NCI-H1436 (cell line): ENCODE data around the gene TPM3.
"Not testable (repeated sequence)": the region's sequence is repeated elsewhere in the genome, so short reads cannot be mapped to it uniquely, and the experiment has no call there.

ENCODE experiments used
- DNase-seq: peaks from one replicate; lab custom pipeline; 2025; lab: John Stamatoyannopoulos, UW

TPM3 gene

DNA sequence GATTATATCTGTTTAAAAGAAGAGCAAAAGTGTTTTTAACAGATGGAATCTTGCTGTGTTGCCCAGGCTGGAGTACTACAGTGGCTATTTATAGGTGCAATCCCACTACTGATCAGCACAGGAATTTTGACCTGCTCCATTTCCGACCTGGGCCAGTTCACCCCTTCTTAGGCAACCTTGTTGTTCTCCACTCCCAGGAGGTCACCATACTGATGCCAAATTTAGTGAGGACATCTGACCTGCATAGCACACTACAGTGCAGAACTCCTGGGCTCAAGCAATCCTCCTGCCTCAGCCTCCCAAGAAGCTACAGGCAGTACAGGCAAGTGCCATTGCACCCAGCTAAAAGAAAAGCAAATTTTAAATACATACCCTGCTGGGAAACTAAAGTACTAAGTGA lies 25.7 kb downstream of the TPM3 start:
- DNase-seq, result no peak

- no peak for DNase-seq
Measured at GRCh38 chr1:154159554-154159953, 32.3 kb downstream of the TPM3 start.

GRCh38 chr1:154158307-154159125 lies 33.4 kb downstream of the TPM3 start:
- no peak for DNase-seq

- no peak for DNase-seq
Measured at GRCh38 chr1:154157520-154158306, 34.2 kb downstream of the TPM3 start.

DNA sequence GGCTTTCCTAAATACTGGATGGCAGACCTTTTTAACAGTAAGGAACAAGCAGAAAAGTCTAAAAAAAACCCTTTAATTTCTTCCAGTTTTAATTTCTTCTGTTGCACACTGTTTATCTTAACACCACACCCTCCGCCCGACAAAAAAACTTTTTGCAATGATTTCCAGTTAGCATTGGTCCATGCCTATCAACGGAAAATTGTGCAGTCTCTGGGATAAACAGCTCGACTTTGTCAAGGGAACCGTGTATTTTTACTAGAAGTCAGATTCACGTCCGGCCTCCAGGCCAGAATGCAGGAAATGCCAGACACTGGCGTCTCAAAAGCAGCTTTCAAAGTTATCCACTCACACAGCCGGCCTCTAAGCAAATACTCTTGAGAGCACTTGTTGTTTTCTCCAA lies 36.6 kb downstream of the TPM3 start:
- no peak for DNase-seq

DNA sequence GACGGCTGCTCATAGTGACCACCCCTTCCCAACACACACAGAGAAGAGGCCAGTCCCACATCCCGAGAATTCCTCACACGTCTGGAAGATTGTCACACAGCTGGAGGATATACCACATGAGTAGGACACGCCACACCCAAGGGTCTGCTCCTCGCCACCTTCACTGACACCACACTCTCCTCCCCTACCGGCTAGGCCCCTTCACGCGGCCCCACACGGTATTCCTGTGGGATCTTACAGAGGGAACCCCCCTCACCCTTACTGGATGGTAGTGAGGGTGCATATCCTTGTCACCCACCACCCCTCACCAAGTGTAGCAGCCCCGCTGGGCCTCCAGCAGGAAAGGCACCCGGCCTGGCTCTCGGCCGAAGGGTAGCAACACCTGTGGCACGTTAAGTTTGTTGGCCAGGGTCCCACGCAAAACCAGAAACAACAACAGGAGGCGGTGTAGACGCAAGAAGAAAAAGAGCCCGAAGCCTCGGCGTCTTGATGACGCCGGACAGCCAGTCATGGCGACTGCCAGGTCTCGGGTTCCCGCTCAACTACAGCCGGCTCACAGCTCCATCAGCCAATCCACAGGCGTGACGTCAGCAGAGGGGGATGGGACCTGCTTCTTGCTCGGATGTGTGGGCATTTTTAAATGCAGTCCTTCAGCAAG lies 37.2 kb downstream of the TPM3 start, which contains the start of gene NUP210L:
Gene NUP210L (minus strand): TSS at position 540 of the 658 bp plus-strand sequence.
- no peak for DNase-seq

DNA sequence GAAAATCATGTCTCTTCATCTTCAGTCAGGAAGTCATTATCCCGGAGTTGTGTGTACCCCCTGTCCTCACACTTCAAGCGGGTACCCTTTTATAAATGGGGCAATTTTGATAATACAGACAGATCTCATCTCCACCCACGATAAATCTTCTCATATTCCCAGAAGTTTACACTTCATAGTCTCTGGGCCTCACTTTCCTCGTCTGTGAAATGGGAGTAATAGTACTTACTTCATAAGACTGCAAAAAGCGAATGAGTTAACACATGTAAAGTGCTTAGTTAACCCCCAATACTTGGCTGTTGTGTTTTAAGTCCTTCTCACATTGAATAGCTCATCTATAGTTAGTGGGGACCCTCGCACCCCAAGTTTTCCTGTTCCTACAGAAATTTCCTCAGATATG lies 37.8 kb downstream of the TPM3 start:
- DNase-seq, result no peak

- DNase-seq, result no peak
Measured at GRCh38 chr1:154151311-154151710, 40.6 kb downstream of the TPM3 start.

DNA sequence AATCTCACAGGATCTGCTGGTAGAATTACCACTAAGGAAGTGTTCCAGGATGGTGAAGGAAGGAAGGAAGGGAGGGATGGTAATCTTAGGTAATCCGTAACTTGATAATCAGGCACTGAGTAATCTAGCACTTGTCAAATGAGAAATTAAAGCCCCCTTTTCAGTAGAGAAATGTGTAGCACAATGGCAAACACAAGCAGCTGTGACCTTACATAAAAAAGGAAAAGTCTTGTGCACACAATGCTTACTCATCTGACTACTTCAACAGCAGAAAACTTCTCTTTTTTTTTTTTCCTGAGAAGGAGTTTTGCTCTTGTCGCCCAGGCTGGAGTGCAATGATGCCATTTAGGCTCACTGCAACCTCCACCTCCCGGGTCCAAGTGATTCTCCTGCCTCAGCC lies 43.1 kb downstream of the TPM3 start:
- no peak for DNase-seq

DNA sequence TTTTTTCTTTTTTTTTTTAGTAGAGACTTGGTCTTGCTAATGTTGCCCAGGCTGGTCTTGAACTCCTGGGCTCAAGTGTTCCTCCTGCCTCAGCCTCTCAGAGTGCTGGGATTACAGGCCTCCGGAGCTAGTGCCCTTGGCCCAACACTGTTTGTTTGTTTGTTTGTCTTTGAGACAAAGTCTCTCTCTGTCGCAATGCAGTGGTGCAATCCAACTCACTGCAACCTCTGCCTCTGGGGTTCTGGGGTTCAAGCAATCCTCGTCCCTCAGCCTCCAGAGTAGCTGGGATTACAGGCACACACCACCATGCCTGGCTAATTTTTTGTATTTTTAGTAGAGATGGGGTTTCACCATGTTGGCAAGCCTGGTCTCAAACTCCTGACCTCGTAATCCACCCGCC lies 44.4 kb downstream of the TPM3 start:
- not testable (repeated sequence) for DNase-seq

- no peak for DNase-seq
Measured at GRCh38 chr1:154145986-154146385, 45.9 kb downstream of the TPM3 start.

GRCh38 chr1:154142358-154142757 lies 49.5 kb downstream of the TPM3 start:
- DNase-seq, result no peak

DNA sequence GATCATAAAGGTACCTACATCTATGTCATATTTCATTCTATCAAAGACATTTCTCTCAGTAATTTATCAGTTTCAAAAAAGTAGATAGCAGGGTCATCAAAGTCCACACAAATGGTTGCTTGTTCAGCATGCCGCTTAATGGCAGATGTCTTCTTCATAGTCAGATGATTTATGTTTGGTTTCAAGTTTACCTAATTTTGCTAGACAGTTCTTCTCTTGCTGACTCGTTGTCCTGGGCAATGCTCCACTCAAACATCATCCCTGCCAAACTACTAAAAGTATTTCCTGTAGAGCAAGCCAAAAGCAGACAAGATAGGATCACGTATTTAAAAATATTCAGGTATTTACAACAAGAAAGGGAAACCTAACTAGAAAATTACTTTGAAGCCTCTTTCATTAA lies 50.7 kb downstream of the TPM3 start:
- no peak for DNase-seq

DNA sequence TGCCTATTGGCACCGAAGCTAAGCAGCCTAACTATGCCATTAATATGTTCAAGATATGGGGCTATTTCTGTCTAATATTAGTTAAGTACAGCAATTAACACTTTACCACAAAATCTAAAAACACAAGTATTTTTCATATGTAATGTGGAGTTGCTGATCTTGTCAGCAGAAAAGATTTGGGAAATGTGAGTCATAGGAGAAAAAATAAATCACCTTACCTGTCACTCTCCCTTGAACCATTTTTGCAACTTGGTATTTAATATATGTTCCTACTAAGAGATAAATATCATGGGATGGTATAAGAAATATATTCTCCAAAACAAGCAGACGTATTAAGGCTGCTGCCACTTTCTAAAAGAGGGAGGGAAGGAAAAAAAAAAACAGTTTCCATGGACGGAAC lies 54.0 kb downstream of the TPM3 start:
- DNase-seq, result no peak

DNA sequence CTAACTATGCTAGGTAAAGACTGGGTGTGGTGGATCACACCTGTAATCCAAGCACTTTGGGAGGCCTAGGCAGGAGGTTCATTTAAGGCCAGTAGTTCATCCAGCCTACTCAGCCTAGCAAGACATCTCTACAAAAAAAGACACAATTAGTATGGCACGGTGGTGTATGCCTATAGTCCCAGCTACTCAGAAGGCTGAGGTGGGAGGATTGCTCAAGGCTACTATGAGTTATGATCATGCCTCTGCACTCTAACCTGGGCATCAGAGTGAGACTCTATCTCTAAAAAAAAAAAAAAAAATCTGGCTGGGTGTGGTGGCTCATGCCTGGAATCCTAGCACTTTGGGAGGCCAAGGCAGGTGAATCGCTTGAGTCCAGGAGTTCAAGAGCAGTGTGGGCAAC lies 58.6 kb downstream of the TPM3 start:
- DNase-seq, result no peak

- no peak for DNase-seq
Measured at GRCh38 chr1:154129391-154129970, 62.4 kb downstream of the TPM3 start.

GRCh38 chr1:154123205-154123604 lies 68.7 kb downstream of the TPM3 start:
- not testable (repeated sequence) for DNase-seq

DNA sequence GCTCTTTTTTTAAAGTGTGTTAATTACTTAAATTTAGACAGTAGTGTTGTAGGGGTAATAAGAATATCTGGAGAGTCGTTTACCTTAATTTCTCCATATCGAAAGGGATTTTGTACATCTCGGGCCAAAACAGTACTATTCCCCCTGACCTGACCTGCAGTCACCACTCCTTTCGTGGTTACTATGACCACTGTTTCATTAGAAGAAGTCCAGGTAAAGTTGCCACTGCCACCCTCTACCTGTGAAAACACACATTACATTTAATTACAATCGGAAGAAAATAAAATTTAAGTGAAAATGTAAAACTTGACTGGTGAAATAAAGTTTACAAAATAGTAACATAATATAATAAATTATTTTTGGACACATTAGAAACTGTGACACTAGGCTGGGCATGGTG lies 74.3 kb downstream of the TPM3 start:
- DNase-seq, result no peak

DNA sequence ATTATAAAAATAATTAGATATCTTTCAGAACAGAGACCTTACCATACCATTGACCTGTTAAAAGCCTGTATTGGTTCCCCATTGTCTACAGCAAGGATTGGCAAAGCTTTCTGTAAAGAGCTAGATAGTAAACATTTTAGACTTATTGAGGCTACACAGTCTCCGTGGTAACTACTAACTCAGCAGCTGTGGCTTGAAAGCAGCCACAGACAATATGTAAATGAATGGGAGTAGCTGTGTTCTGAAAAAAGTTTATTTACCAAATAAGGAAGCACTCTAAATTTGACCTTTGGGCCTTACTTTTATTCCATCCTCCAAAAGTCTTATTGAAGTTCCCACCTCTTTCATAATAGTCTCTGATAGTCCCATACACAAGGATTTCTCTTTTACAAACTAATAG lies 76.7 kb downstream of the TPM3 start:
- DNase-seq, result no peak
